T47D (cell line): ENCODE measurements around the gene FARS2.
A peak's percentile ranks its signal among the peaks of the same experiment; 100 is the strongest.

ENCODE experiments used
- DNase-seq, 2 experiments: peaks; one replicate each; pipeline versions ENCODE4 v3.0.0 to v3.0.0-alpha.2; 2011 to 2012; ENCODE audit warnings: low read depth in 1 of 2, low spot score in 1 of 2
- JUND ChIP-seq: IDR thresholded peaks from 2 replicates; pipeline ENCODE4 v1.6.1; 2012; ENCODE audit warnings: low read depth
- in situ Hi-C: cut with HindIII; loops from 2 replicates; pipeline ENCODE4 v1.10.0; 2016; ENCODE audit warnings: low sequenced_read_pairs, low pct_unique_long_range_greater_than_20kb

Gene FARS2

GRCh38 chr6:5388326-5388725 lies 127.0 kb downstream of the FARS2 start:
- TF ChIP-seq JUND, result no peak
- in situ Hi-C loops, result no loop called here
- DNase-seq, result no peak

- in situ Hi-C loops, result no loop called here
- no peak for DNase-seq
- no peak for TF ChIP-seq JUND
Measured at GRCh38 chr6:5389086-5389745, 127.9 kb downstream of the FARS2 start.

- in situ Hi-C loops, result no loop called here
Measured at GRCh38 chr6:5390177-5390576, 128.9 kb downstream of the FARS2 start.

GRCh38 chr6:5394280-5394679 lies 133.0 kb downstream of the FARS2 start:
- no peak for TF ChIP-seq JUND
- in situ Hi-C loops, result no loop called here
- DNase-seq, result no peak

More at GRCh38 chr6:5390177-5390576, 128.9 kb downstream of the FARS2 start:
- DNase-seq, result no peak
- TF ChIP-seq JUND, result no peak

GRCh38 chr6:5395719-5396118 lies 134.4 kb downstream of the FARS2 start:
- no peak for TF ChIP-seq JUND
- in situ Hi-C loops, result no loop called here
- DNase-seq, result no peak

- in situ Hi-C loops, result no loop called here
- TF ChIP-seq JUND, result no peak
- DNase-seq, result peak in 1 of 2 experiments; percentile 65
Measured at GRCh38 chr6:5398530-5398929, 137.2 kb downstream of the FARS2 start.

- in situ Hi-C loops, result no loop called here
- DNase-seq, result no peak
Measured at GRCh38 chr6:5399391-5399790, 138.1 kb downstream of the FARS2 start.

GRCh38 chr6:5401845-5402738 lies 140.8 kb downstream of the FARS2 start:
- in situ Hi-C loops, result no loop called here
- no peak for TF ChIP-seq JUND
- peak in 1 of 2 experiments; percentile 32 for DNase-seq

More at GRCh38 chr6:5399391-5399790, 138.1 kb downstream of the FARS2 start:
- no peak for TF ChIP-seq JUND

- no peak for TF ChIP-seq JUND
- in situ Hi-C loops, result no loop called here
- DNase-seq, result no peak
Measured at GRCh38 chr6:5403076-5403475, 141.8 kb downstream of the FARS2 start.

- DNase-seq, result no peak
- no peak for TF ChIP-seq JUND
- in situ Hi-C loops, result no loop called here
Measured at GRCh38 chr6:5403609-5404008, 142.3 kb downstream of the FARS2 start.

- TF ChIP-seq JUND, result no peak
- in situ Hi-C loops, result no loop called here
- no peak for DNase-seq
Measured at GRCh38 chr6:5405976-5406375, 144.7 kb downstream of the FARS2 start.

- TF ChIP-seq JUND, result no peak
- in situ Hi-C loops, result no loop called here
- no peak for DNase-seq
Measured at GRCh38 chr6:5411414-5411813, 150.1 kb downstream of the FARS2 start.

- in situ Hi-C loops, result no loop called here
- no peak for TF ChIP-seq JUND
- no peak for DNase-seq
Measured at GRCh38 chr6:5412017-5412416, 150.7 kb downstream of the FARS2 start.

GRCh38 chr6:5412663-5413062 lies 151.3 kb downstream of the FARS2 start:
- DNase-seq, result no peak
- in situ Hi-C loops, result no loop called here
- TF ChIP-seq JUND, result no peak
